GM21390 (cell line): ENCODE measurements around the gene CLCN5.
A peak's percentile ranks its signal among the peaks of the same experiment; 100 is the strongest.

Source experiments
- ATAC-seq: cut with Tn5 transposase; IDR thresholded peaks from one replicate; pipeline ENCODE4 v1.9.1; 2021; ENCODE audit not compliant: unreplicated experiment

Gene CLCN5

DNA sequence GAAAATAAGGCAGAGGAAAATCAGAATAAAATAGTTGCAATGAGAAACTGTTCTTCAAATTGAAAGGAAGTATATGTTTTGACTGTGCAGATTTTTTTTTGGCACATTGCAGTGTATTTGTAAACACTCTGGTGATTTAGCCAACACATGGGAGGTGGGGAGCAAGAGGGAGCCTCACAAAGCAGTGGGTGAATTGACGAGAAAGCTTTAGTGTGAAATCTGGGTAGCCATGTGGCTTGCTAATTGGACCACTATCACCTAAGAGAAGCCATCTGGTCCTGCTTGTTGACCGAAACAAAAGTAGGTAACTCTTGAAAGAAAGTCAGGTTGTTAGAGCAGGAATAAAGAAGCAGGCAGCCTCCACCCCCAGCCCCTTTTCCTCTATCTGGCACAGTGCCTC lies 10.4 kb downstream of the CLCN5 start:
- ATAC-seq: no peak

GRCh38 chrX:49934148-49934547 lies 11.8 kb downstream of the CLCN5 start:
- ATAC-seq: no peak

DNA sequence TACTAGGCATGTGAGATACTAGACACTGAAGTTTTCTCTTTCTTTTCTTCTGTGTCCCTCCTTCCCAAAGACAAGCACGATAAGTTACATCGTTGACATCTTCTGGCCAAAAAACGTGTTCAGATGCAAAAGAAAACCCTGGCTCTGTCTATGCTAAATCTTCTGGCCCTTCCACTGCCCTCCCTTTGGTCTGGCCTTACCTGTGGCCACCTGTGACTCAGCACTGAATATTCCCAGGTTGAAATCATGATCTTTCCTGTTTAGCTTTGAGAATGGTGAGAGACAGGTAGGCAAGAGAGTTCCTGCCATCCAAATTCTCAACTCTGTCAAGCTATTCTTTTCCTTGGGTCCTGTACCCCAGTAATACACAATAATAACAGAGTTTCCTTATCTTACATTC lies 12.3 kb downstream of the CLCN5 start:
- no peak for ATAC-seq

- ATAC-seq: no peak
These were observed 25.4 kb downstream of the CLCN5 start for GRCh38 chrX:49947781-49948180.

GRCh38 chrX:49949961-49950360 lies 27.6 kb downstream of the CLCN5 start:
- no peak for ATAC-seq

DNA sequence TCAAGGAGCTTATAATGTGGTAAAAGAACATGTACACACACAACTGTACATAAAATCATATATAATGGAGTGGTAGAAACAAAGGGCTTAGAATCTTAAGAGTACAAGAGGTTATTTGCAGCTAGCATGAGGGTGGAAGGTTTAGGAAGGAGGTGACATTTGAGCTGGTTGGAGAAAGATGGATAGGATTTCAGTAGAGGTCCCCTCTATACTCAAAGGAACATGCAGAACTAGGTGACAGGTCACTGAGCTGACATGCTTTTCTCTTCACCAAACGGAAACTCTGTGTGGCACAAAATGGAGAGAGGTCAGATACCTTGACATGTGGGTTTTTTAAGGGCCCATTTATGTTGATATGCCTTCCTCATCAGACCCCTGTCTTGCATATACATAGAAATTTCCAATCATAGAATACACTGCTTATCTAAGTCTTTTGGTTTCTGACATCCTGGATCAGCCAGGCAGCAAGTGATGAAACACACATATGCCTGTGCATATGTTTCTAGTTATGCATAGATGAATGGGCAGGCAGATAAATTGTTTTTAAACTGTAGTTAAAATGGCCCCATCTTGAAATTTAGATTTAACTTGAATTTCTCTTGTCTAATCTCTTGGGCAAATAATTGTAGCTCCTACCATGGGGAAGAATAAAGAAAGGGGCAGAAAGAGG lies 29.3 kb downstream of the CLCN5 start:
- ATAC-seq: no peak

DNA sequence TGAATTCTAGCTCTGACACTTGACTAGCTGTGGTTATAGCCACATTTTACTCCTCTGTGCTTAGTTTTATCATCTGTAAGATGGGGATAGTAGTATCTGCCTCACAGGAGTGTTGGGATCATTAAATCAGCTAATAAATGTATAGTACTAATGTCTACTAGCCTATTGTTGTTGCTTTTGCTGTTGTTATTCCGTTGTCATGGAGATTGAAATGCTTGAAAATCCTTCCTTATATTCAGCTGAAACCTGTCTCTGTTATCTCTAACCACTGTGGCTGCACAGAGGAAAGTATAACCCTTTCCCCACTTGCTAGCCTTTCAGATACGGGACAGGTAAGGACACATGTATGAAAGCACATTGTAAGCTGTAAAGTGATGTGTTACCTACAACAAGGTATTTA lies 33.9 kb downstream of the CLCN5 start:
- ATAC-seq: no peak

- peak; percentile 51 for ATAC-seq
These were observed 36.5 kb downstream of the CLCN5 start for GRCh38 chrX:49958727-49959485.

DNA sequence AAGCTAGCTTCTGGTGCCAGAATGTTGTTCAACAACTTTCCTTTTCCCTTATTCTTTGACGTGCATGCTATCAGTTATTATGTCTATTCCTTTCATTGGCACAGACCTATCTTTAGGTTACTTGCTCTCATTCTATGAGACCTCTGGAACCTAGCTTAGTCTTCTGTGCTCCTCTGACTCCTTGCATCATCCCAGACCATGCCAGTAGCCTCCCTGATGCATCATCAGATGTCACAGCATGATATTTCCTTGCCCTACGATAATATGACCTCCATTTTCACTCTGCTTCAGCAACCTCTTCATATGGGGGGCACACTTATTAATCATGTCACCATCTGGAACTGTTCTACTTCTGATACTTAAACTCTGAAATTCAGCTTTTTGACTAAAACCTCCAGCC lies 37.2 kb downstream of the CLCN5 start:
- ATAC-seq: no peak

DNA sequence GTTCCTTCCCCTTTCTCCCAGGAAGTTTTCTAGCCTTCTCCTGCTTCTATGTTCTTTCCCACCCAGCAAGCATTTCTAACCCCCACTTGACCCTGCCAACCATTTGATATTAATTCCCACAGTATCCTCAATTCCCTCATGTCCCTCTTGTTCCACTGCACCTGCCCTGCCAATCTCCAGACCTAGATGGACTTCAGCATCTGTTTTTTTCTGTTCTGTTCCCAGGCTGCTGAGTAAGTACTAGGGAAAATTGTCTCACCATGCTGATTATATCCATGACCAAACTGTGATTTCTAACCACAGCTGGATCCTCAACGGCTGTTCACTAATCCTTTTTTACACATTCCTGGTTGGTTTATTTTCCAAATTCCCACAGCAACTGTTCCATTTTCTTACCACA lies 37.7 kb downstream of the CLCN5 start:
- no peak for ATAC-seq

- ATAC-seq: no peak
These were observed 48.3 kb downstream of the CLCN5 start for GRCh38 chrX:49970674-49971073.

- ATAC-seq: no peak
These were observed 50.0 kb downstream of the CLCN5 start for GRCh38 chrX:49972328-49972860.

GRCh38 chrX:49976682-49977197 lies 54.3 kb downstream of the CLCN5 start:
- no peak for ATAC-seq

GRCh38 chrX:49977319-49978090 lies 55.1 kb downstream of the CLCN5 start:
- no peak for ATAC-seq

DNA sequence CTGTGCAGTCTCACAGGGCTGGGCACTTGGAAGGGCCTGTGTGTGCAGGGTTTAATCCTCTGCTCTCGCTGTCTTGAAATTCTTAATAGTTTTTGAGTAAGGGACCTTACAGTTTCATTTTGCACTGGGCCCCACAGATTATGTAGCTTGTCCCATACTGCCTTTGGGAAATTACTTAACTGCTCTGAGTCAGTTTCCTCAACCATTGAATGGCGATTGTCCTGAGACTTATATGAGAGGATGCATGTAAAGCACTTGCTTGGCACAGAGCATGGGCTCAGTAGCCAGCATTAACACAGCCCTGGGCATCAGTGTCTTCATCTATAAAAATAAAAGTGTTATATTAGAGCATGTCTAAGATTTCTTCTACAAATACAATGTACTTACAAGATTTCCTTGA lies 55.8 kb downstream of the CLCN5 start:
- ATAC-seq: no peak

GRCh38 chrX:49986058-49986457 lies 63.7 kb downstream of the CLCN5 start:
- ATAC-seq: no peak

DNA sequence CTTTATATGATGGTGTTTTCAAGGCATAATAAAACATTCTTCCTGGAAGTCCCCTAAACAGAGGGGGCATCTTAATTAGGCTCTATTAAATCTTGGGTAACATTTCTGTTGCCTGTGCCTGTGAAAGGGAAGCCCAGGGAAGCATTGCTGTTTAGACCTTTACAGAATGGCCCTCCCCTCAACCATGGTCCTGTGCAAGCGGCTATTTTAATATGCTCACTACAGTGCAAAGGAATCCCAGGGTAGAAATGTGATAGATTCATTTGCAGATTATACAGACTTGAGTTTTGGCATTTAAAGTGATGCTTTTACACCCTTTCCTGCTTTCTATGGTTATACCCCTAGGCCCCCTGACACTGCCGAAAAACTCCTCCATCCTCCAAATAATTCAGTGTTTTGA lies 65.3 kb downstream of the CLCN5 start:
- no peak for ATAC-seq

DNA sequence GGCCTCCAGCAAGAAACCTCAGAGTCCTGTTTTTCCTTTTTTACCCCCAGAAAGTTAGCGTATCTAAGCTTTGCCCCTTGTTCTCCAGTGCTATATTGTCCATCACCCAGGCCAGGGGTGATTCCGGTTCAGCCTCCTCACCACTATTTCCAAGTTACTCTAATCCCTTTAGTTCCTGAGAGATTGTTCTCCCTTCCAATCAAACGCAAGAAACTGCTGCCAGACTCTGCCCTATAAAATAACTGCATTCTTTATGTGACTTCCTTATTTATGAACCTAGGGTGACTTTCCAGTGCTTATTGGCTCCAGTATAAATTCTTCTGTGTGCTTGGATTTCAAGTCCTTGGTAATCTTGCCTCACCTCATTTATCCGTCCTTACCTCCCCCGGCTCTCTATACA lies 65.7 kb downstream of the CLCN5 start:
- no peak for ATAC-seq

- no peak for ATAC-seq
These were observed 69.4 kb downstream of the CLCN5 start for GRCh38 chrX:49991758-49992157.

- no peak for ATAC-seq
These were observed 70.5 kb downstream of the CLCN5 start for GRCh38 chrX:49992853-49993252.

GRCh38 chrX:49993661-49994060 lies 71.3 kb downstream of the CLCN5 start:
- ATAC-seq: no peak
